Pancreas (tissue), 10 donors: ENCODE data around the gene LUC7L2. TPM values are rescaled to one million over a fixed set of nuclear protein-coding genes. Genes with fewer than 3 reads are reported as not detected.

Experiments used
- ATAC-seq, 4 donors: fragments of 200-7000 bp; cut with Tn5 transposase; one replicate each; pipeline versions ENCODE4 v1.8.0 to v1.9.1; 2020; ENCODE audit warnings: mild to moderate bottlenecking in 4 of 4, moderate library complexity in 4 of 4
- DNase-seq, 6 donors: peaks; one replicate each; pipeline ENCODE4 v3.0.0-alpha.2; 2020
- FAIRE-seq: peaks from 2 replicates; lab custom pipeline; 2012; peaks lifted over from hg19 to GRCh38; lab: Jason Lieb, UNC
- H3K27ac ChIP-seq, 4 donors: fragments of 200-600 bp; sonication (generic); 1 replicate in 3 of 4; 2 replicates in 1 of 4; pipeline versions ENCODE4 v1.5.0 to v1.8.0; 2020
- H3K27me3 ChIP-seq, 4 donors: fragments of 200-600 bp; one replicate each; pipeline ENCODE4 v1.8.0; 2021
- H3K36me3 ChIP-seq, 3 donors: fragments of 200-600 bp; sonication (generic) in 1 of 3; one replicate each; pipeline versions ENCODE4 v1.5.0 to v1.8.0; 2020 to 2021
- H3K4me1 ChIP-seq, 3 donors: fragments of 200-600 bp; one replicate each; pipeline ENCODE4 v1.8.0; 2021
- H3K4me3 ChIP-seq, 4 donors: fragments of 200-600 bp; sonication (generic) in 2 of 4; one replicate each; pipeline versions ENCODE4 v1.5.0 to v1.8.0; 2020 to 2021
- H3K9me3 ChIP-seq, 4 donors: fragments of 200-600 bp; one replicate each; pipeline ENCODE4 v1.8.0; 2021
- WGBS, 2 donors: extraction: QIAGEN DNeasy Blood & Tissue Kit; methylation state at CpG; one replicate each; pipeline ENCODE4 v1.1.7; 2013; 5-methylcytosine and 5-hydroxymethylcytosine counted together
- intact Hi-C, 3 donors: fragments of 100-400 bp; cut with DNase I; formaldehyde crosslinking; loops; one replicate each; pipeline versions ENCODE4 v1.11.1 to v1.14.2; 2022
- polyA plus RNA-seq, 2 donors: library from polyadenylated mRNA; stranded (reverse); fragments of 200-250 nt; gene quantifications; one replicate each; pipeline ENCODE4 v1.2.3, GENCODE V29; 2013
- total RNA-seq, 6 donors: library from RNA; stranded (reverse); fragmentation: NEBNext Ultra II Directional in 4 of 6; extraction: Animal tissue kit (Norgen Biotek cat#: 25700) in 4 of 6; gene quantifications; one replicate each; pipeline versions ENCODE4 v1.2.1 to v1.2.4, GENCODE V29; 2021 to 2023
- TF ChIP-seq, protein P1 (sequence below), 4 donors: fragments of 200-600 bp; sonication (generic) in 3 of 4; IDR thresholded peaks; one replicate each; pipeline versions ENCODE4 v1.5.0 to v1.8.0; 2021; ENCODE audit warnings: antibody characterized with exemption in 4 of 4
- donor health status: healthy with polysubstance abuse.
- donor health status: DM: no; HTN: no; CAD: no; lungs with moderate emphysema.
- donor health status: DM: no; HTN: no; CAD: no.
- donor health status: control.
- donor health status: control.
- donor health status: Bipolar disorder and iron deficiency.
- donor health status: DM: yes; HTN: yes; CAD: no.
- donor health status: DM: no; HTN: no; CAD: no.
- donor health status: DM: no; HTN: no; CAD: no.
- donor health status: DM: yes; HTN: yes; CAD: no.

The LUC7L2 gene
- total and polyA plus RNA-seq, 8 donors = 30.0 to 71.1 (median 39.2) TPM

DNA sequence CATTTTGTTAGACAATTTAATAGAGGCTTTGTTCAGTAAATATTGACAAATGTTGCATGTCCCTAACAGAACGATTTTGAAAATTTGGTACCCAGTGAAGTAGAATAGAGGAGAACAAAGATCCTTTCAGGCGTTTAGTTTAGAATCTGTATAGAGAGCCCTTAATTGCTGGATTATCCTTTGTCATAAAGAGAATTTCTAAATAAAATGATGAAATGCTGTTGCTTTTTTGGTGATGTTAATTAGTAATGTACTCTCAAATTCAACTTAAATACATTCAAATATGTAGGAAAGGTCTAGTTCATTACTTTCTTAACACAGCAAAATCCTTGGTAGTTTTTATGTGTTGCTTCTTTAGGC, 1.2 kb downstream of the LUC7L2 start:
- no peaks in the 10 kb centered on the region for H3K27me3 ChIP-seq
- no peak for FAIRE-seq
- peaks cover 0 to 23% (median 23%) of the 10 kb centered on the region in 3 donors for H3K4me1 ChIP-seq

DNA sequence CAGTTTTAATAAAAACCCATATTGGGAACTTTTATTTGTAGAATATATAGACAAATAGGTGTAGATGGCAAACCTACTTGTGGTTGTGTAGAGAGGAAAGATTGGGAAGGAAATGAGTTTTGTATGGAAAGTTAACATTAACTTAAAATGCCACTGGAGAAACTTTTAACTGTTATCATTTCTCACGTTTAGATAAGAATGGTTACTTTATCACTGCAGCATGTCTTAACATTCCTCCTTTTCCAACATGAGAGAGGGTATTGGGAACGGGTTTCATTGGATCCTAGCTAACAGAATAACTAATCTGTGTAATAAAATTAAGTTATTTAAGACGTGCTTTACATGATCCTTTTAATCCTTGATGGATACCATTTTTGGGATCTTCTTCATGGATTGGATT, 1.8 kb downstream of the LUC7L2 start:
- H3K36me3 ChIP-seq = no peaks in the 10 kb centered on the region
- intact Hi-C loops = no loop called here
- FAIRE-seq = no peak
- ATAC-seq = no peak
- TF ChIP-seq, protein P1, sequence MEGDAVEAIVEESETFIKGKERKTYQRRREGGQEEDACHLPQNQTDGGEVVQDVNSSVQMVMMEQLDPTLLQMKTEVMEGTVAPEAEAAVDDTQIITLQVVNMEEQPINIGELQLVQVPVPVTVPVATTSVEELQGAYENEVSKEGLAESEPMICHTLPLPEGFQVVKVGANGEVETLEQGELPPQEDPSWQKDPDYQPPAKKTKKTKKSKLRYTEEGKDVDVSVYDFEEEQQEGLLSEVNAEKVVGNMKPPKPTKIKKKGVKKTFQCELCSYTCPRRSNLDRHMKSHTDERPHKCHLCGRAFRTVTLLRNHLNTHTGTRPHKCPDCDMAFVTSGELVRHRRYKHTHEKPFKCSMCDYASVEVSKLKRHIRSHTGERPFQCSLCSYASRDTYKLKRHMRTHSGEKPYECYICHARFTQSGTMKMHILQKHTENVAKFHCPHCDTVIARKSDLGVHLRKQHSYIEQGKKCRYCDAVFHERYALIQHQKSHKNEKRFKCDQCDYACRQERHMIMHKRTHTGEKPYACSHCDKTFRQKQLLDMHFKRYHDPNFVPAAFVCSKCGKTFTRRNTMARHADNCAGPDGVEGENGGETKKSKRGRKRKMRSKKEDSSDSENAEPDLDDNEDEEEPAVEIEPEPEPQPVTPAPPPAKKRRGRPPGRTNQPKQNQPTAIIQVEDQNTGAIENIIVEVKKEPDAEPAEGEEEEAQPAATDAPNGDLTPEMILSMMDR (IDR thresholded peaks at IDR 0.05) = no peak
- no peak for DNase-seq
- 8% methylated on average over 3 of the region's 3 CpGs for WGBS, 2 donors
- peak overlapping the region in 1 of 4 donors; percentile 100 for H3K27ac ChIP-seq
- no peaks in the 10 kb centered on the region for H3K27me3 ChIP-seq
- peaks cover 0 to 23% (median 23%) of the 10 kb centered on the region in 3 donors for H3K4me1 ChIP-seq
- H3K9me3 ChIP-seq = no peaks in the 10 kb centered on the region
- H3K4me3 ChIP-seq = peak overlapping the region in 3 of 4 donors; percentile 72 to 96 (median 90)

More for the DNA sequence above, 1.2 kb downstream of the LUC7L2 start:
- no peaks in the 10 kb centered on the region for H3K9me3 ChIP-seq
- DNase-seq (no peak), ATAC-seq (no peak)
- no peaks in the 10 kb centered on the region for H3K36me3 ChIP-seq
- whole genome bisulfite sequencing, 2 donors = 0 to 1% methylated on average over 2 of the region's 2 CpGs
- peak overlapping the region; percentile 99 to 100 (median 100) for H3K27ac ChIP-seq
- intact Hi-C loops = no loop called here
- TF ChIP-seq, protein P1 (IDR thresholded peaks at IDR 0.05) = no peak
- H3K4me3 ChIP-seq = peak overlapping the region; percentile 68 to 96 (median 81)

DNA sequence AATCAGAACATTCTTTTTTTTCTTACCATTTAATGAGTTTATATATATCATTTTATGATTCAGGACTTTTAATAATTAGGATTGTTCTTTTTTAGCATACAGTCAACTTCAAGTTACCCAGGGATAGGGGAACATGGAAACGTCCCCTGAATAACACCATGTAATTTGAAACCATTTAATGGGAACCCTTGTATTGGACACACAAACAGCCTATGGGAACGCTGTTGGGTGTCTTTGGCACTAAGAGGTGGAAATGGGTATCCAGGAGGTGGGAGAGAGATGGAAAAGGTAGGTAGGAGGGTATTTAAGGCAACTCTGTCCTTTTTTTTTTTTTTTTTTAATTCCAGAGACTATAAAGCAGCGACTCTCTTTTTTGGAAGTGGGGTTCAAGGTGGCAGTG, 2.6 kb downstream of the LUC7L2 start:
- no peak for ATAC-seq
- no peak for FAIRE-seq
- Histone ChIP-seq H3K4me1 (peaks cover 0 to 25% (median 23%) of the 10 kb centered on the region in 3 donors), H3K9me3 (no peaks in the 10 kb centered on the region), H3K4me3 (no peak overlapping the region), H3K27ac (no peak overlapping the region), H3K36me3 (no peaks in the 10 kb centered on the region), H3K27me3 (no peaks in the 10 kb centered on the region)
- intact Hi-C loops = no loop called here
- TF ChIP-seq, protein P1 (IDR thresholded peaks at IDR 0.05) = no peak
- DNase-seq = no peak
- 39 to 46% methylated on average over 3 of the region's 3 CpGs for WGBS, 2 donors

DNA sequence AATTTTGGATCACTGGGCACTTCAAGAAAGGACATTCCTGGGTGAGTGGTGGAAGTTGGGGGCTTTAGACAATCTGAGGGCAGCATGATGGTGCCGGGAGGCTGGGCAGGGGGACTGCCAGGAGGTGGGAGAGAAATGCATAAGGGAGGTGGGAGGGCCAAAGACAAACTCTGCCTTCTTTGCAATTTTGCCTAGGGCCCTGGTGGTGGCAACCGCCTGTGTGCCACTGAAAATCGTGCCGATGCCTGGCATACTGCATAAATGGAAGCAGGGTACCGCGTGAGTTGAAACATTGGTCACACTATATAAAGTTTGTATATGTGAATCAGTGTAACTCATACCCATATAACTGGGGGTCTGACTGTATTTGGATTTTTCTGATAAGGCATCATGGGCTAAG, 3.3 kb downstream of the LUC7L2 start:
- TF ChIP-seq, protein P1 (IDR thresholded peaks at IDR 0.05) = no peak
- FAIRE-seq = no peak
- H3K27ac ChIP-seq = no peak overlapping the region
- H3K4me3 ChIP-seq = no peak overlapping the region
- no peak for ATAC-seq
- no peaks in the 10 kb centered on the region for H3K9me3 ChIP-seq
- H3K27me3 ChIP-seq = no peaks in the 10 kb centered on the region
- WGBS, 2 donors = 88 to 91% methylated on average over 6 of the region's 6 CpGs
- DNase-seq = no peak
- intact Hi-C loops = no loop called here
- H3K36me3 ChIP-seq = peaks cover 0 to 3% (median 0%) of the 10 kb centered on the region in 3 donors
- peaks cover 0 to 31% (median 23%) of the 10 kb centered on the region in 3 donors for H3K4me1 ChIP-seq

DNA sequence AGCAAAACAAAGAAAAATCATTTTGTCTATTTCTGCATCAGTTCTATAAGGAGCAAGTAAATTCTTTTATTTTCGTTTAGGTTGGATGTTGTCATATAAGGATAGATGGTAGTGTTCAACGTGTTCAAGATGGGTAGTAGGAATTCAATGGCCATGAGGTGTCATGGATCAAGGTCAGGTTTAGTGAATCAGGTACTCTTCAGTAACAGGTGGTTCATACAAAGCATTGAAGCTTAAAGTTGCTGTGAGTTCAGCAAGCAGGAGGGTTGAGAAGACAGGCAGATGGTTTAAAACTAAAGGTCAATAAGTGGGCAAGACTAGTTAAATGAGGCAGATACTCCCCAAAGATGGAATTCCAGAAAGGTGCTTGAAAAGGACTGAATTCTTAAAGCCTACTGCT, 5.6 kb downstream of the LUC7L2 start:
- Histone ChIP-seq H3K27ac (no peak overlapping the region), H3K36me3 (peaks cover 0 to 3% (median 0%) of the 10 kb centered on the region in 3 donors), H3K4me3 (no peak overlapping the region), H3K9me3 (no peaks in the 10 kb centered on the region), H3K27me3 (no peaks in the 10 kb centered on the region), H3K4me1 (peaks cover 6 to 31% (median 29%) of the 10 kb centered on the region in 3 donors)
- TF ChIP-seq, protein P1 (IDR thresholded peaks at IDR 0.05) = no peak
- intact Hi-C loops = no loop called here
- 28 to 40% methylated on average over 2 of the region's 2 CpGs for WGBS, 2 donors
- DNase-seq (no peak), FAIRE-seq (no peak), ATAC-seq (no peak)
